ENCODE results near the gene ZNF212. TPM values are rescaled to one million over a fixed set of nuclear protein-coding genes. Genes with fewer than 3 reads are reported as not detected.

Gene ZNF212
- total and polyA plus RNA-seq, 9 of the 15 experiments (the other 6 are each of a cell fraction or from before 2014, with no cell fraction given), result 1.8 to 21.4 (median 7.2) TPM

- TF ChIP-seq E2F6 (IDR thresholded peaks at IDR 0.05; ENCODE audit: borderline replicate concordance in 1 of 2, extremely low read depth in 1 of 2, insufficient read depth in 1 of 2, insufficient read length in 1 of 2, low read depth in 1 of 2, low read length in 1 of 2, poor library complexity in 1 of 2, severe bottlenecking in 1 of 2) (peak; percentile 90 to 93), SMAD3 (CRISPR knock-in tag; conservative IDR thresholded peaks at IDR 0.05) (no peak), NR3C1 (CRISPR knock-in tag; IDR thresholded peaks at IDR 0.05) (peak; percentile 79), JUN (IDR thresholded peaks at IDR 0.05; ENCODE audit: borderline replicate concordance, low read depth, low read length) (peak; percentile 22; the same call in 1 of the 2 replicates), JUN (CRISPR knock-in tag; IDR thresholded peaks at IDR 0.05; ENCODE audit: borderline replicate concordance) (peak; percentile 13; the same call in 1 of the 2 replicates), CTCFL (IDR thresholded peaks at IDR 0.05; ENCODE audit: borderline replicate concordance, insufficient read depth, low read depth, low read length, poor library complexity, severe bottlenecking) (peak; percentile 81), ZNF253 (CRISPR knock-in tag; conservative IDR thresholded peaks at IDR 0.05) (no peak), RB1 (IDR thresholded peaks at IDR 0.05; ENCODE audit: low read depth) (peak; percentile 88), CREB3L1 (IDR thresholded peaks at IDR 0.05; ENCODE audit: borderline replicate concordance, low read depth) (peak; percentile 73), RBM14 (IDR thresholded peaks at IDR 0.05; ENCODE audit: borderline replicate concordance, insufficient read depth, low read depth, low read length) (no peak), ZNF280A (IDR thresholded peaks at IDR 0.05; ENCODE audit: low read depth, partially characterized antibody) (no peak), ZNF77 (CRISPR knock-in tag; IDR thresholded peaks at IDR 0.05) (no peak), ZNF431 (CRISPR knock-in tag; IDR thresholded peaks at IDR 0.05) (peak; percentile 12; the same call in 1 of the 2 replicates), CSDE1 (IDR thresholded peaks at IDR 0.05) (no peak), ZNF512 (tag; IDR thresholded peaks at IDR 0.05) (no peak), FOXM1 (IDR thresholded peaks at IDR 0.05; ENCODE audit: low read depth) (no peak), FOXM1 (CRISPR knock-in tag; IDR thresholded peaks at IDR 0.05; ENCODE audit: low read depth) (peak; percentile 59), NR1H2 (CRISPR knock-in tag; IDR thresholded peaks at IDR 0.05) (no peak), ETV1 (tag; conservative IDR thresholded peaks at IDR 0.05; ENCODE audit: low read depth) (no peak)
Measured at GRCh38 chr7:149261829-149262617, 22.6 kb downstream of the ZNF212 start, which contains the start of gene ZNF783 (continued).

Measured in K562 (cell line).